Kidney glomerular epithelial cell (primary cell): ENCODE measurements around the gene CLRN2.

Experiments used
- DNase-seq: peaks from one replicate; lab custom pipeline; 2025; lab: John Stamatoyannopoulos, UW

The CLRN2 gene

GRCh38 chr4:17514865-17515264, at the start of gene CLRN2:
Gene CLRN2 (plus strand): TSS chr4:17515165. CDS start chr4:17515267, 102 bp downstream.
- no peak for DNase-seq

DNA sequence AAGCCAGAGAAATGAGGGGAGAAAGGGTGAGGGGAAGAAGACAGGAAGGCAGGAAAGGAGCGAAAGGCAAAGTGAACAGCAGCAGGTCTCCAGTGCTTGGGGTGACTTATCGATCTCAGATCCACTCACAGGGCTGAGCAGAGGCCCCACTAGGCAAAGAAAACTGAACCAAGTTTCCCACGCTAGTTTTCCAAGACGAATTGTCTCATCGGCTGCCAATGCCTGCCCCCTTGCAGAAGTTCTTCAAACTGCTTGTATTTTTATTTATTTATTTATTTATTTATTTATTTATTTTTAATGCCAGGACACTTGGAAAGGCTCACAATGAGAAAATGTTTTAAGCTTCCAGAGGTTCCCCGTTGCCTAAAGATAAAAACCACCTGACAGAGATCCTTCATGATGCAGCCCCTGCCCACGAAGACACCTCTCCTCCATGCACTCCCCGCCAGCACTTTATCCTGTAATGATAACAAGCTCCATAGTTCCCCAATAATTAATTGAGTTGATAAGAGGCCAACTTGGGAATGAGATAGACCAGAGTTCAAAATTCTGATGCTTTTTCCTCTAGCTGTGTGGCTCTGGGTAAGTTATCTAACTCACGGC, 46.2 kb upstream of the CLRN2 start:
- DNase-seq: no peak

GRCh38 chr4:17469931-17470674, 44.9 kb upstream of the CLRN2 start:
- DNase-seq: no peak

GRCh38 chr4:17475481-17475880, 39.5 kb upstream of the CLRN2 start:
- DNase-seq: no peak

GRCh38 chr4:17476853-17477252, 38.1 kb upstream of the CLRN2 start:
- no peak for DNase-seq

DNA sequence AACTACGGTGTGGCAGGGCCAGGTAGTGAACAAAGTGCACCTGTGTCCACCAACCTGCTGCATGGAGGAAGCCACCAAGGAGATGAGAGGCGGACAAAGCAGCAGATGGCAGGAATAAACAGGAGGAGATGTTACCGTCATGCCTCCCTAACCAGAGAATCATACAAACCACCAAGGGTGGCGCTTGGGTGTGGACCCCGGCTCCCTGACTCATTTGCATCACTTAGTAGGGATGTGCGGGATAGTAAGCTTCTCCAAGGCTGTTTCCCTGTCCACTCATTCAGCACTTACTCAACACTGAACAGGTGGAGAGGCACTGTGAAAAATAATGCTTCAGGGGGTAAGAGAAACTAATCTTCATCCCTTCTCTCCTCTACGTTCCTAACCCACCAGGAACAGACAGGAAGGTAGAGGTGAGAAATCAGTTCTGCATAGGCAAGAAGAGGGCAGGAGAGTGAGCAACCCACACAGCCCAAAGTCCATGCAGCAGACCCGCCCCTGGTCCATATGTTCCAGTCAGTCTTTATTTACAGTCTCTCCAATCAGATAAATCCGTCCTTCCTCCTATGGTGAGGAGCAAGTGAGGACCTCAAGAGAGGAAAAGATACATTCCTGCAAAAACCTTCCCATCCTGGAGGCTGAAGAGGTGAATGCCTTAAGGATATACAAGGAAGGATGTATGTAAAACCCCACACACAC, 37.0 kb upstream of the CLRN2 start:
- DNase-seq: no peak

GRCh38 chr4:17480210-17480927, 34.6 kb upstream of the CLRN2 start:
- DNase-seq: no peak

GRCh38 chr4:17480955-17481354, 34.0 kb upstream of the CLRN2 start:
- no peak for DNase-seq

DNA sequence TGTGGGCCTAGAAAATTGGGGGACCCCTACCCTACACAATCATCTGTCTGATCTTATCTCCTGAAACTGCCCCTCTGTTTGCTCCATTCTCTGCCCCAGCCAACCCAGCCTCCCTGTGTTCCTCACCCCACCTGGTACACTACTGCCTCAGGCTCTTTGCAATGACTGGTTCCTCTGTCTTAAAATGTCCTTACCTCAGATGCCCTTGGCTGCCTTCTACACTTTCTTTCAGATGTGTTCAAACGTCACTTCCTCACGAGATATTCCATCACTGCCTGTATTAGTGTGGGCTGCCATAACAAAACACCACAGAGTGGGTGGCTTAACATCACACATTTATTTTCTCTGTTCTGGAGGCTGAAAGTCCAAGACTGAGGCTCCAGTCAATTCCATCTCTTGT, 32.2 kb upstream of the CLRN2 start:
- DNase-seq: no peak

DNA sequence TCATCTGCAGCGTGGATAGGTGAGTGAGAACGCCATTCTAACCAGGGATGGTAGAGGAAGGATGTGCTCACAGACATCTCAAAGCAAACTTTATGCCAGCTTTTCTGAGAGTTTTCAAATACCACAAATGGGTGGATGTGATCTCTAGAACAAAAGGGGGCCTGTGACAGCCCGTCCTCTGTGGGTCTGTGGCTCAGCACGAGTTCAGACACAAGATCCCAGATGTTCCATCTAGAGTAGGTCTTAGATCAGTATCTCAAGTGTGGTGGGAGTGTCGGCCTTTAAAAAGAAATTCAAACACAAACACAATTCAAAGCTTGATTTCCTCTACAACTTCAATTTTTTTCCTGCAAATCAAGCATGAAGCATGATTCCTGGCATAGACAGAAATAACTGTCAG, 25.8 kb upstream of the CLRN2 start:
- no peak for DNase-seq

DNA sequence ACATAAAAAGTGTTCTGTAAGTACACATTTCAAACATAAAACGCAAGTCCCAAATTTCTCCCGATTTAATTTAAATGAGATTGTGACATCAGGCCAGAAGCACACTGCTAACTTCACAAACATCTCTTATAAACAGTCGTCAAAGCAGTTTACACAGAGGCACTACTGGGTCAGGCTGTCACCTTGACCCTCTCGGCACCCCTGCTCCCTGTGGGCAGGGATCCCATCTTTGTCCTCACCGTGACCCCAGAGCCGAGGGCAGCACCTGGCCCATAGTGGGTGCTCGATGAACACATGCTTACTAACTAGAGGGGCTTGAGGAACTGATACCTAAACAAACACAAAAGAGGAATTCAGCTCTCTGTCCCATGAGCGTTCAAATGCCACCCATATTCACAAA, 25.2 kb upstream of the CLRN2 start:
- no peak for DNase-seq

- DNase-seq: no peak
Observed at GRCh38 chr4:17490575-17491059, 24.3 kb upstream of the CLRN2 start.

GRCh38 chr4:17491196-17491595, 23.8 kb upstream of the CLRN2 start:
- DNase-seq: no peak

DNA sequence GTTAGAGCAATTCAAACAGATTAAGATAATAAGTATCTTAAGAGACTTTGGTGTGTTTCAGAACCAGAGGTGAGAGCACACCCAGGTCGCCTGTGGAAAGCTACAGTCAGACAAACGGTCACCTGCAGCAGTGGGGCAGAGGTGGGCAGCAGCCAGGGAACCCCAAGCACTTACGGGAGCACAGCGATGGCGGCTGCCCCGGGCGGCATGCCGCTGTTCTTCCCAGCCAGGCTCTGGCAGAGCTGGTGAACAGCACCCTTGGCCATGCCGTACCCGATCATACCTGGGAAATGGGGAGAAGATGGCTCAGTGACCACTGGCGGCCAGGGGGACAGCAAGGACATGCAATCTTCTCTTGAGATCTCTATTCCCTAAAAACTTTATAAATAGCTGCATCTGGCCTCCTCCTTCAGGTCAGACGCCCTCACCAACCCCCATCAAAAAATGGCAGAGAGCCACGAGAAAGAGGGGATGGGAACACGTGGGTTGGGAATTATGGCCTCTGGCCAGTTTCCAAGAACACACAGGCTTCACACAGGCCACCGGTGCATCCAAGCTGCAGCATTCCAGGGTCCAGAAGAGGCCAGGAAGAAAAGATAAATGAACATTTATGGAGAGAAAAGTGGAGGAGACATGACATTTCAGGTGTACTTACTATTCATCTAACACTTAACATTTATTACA, 22.8 kb upstream of the CLRN2 start:
- no peak for DNase-seq

DNA sequence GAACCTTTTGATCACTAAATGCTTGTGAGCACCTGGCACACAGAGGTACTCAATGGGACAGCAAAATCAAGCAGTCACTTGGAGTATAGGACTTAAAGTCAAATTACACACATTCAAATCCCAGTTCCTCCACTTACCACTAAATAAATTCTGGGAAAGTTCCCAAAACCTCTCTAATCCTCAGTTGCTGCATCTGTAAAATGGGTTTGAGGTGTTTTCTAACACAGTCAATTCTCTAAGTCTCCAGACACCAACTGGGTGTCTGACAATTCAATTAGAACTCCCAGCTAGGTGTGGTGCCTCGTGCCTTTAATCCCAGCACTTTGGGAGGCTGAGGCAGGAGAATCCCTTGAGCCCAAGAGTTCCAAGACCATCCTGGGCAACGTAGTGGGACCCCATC, 22.1 kb upstream of the CLRN2 start:
- no peak for DNase-seq

DNA sequence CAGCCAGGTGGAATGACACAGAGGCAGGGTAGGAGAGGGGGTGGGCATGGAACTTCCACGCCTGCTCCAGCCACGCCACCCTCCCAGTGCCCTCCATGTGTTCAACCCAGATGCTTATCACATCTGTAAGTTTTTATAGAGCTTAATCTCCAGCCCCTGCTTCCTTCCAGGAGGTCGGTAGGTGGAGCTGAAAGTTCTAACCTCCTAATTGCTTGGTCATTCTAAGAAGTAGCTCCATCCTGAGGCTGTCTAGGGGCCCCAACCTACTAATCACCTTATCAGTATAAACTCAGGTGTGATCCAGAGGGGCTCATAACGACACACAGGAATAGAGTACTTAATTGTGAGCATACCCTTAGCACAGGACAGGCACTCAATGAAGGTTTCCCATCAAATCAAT, 21.3 kb upstream of the CLRN2 start:
- no peak for DNase-seq

GRCh38 chr4:17494258-17495190, 20.4 kb upstream of the CLRN2 start:
- DNase-seq: peak; percentile 35

- DNase-seq: no peak
Observed at GRCh38 chr4:17497890-17498523, 17.0 kb upstream of the CLRN2 start.

- no peak for DNase-seq
Observed at GRCh38 chr4:17500574-17500973, 14.4 kb upstream of the CLRN2 start.

DNA sequence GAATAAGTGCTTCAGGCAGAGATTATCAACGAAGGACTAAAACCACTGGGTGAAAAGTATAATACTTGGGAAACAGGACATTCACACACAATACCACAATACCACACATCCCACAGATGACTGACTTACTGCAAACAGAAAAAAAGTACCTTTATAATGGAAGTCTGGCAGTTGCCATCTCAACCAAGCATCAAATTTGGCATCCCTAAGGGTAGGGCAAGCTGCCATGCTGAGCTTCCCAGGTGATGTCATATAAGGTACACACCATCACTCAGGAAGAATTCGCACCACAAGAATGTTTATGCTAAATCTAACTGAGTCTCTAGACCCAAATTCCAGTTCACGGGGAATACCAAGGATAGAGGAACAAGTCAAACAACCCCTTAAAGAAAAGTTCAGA, 12.2 kb upstream of the CLRN2 start:
- peak; percentile 16 for DNase-seq
